RWPE2 (cell line): ENCODE results near the gene EPN3.

Source experiments
- ATAC-seq: fragments of 200-7000 bp; cut with Tn5 transposase; 3 replicates; pipeline ENCODE4 v1.9.1; 2021; ENCODE audit warnings: low read depth
- DNase-seq: peaks from one replicate; pipeline ENCODE4 v3.0.0-alpha.2; 2020; ENCODE audit warnings: low spot score
- H3K27ac ChIP-seq: fragments of 450-650 bp; 2 replicates; pipeline ENCODE4 v1.5.1; 2017; ENCODE audit warnings: mild to moderate bottlenecking; ENCODE audit not compliant: poor library complexity, severe bottlenecking
- H3K27me3 ChIP-seq: fragments of 250-450 bp; sonication (Bioruptor Pico); 2 replicates; pipeline ENCODE4 v1.5.1; 2021; ENCODE audit warnings: mild to moderate bottlenecking, moderate library complexity; ENCODE audit not compliant: insufficient read depth, poor library complexity, severe bottlenecking
- H3K36me3 ChIP-seq: fragments of 250-450 bp; sonication (Bioruptor Pico); 2 replicates; pipeline ENCODE4 v1.5.1; 2020; ENCODE audit warnings: low read depth, mild to moderate bottlenecking, moderate library complexity
- H3K4me1 ChIP-seq: fragments of 250-450 bp; sonication (Bioruptor Pico); 2 replicates; pipeline ENCODE4 v1.5.1; 2021; ENCODE audit warnings: mild to moderate bottlenecking, moderate library complexity; ENCODE audit not compliant: insufficient read depth, poor library complexity, severe bottlenecking
- H3K4me3 ChIP-seq: fragments of 250-450 bp; sonication (Bioruptor Pico); 2 replicates; pipeline ENCODE4 v1.5.1; 2021; ENCODE audit warnings: mild to moderate bottlenecking, moderate library complexity; ENCODE audit not compliant: severe bottlenecking
- H3K9me3 ChIP-seq: fragments of 250-450 bp; sonication (Bioruptor Pico); 2 replicates; pipeline ENCODE4 v1.5.1; 2021; ENCODE audit warnings: mild to moderate bottlenecking, moderate library complexity; ENCODE audit not compliant: severe bottlenecking
- CTCF ChIP-seq: fragments of 450-650 bp; IDR thresholded peaks from one replicate; pipeline ENCODE4 v1.5.1; 2017; ENCODE audit warnings: mild to moderate bottlenecking, moderate library complexity; ENCODE audit not compliant: poor library complexity, severe bottlenecking

The EPN3 gene

DNA sequence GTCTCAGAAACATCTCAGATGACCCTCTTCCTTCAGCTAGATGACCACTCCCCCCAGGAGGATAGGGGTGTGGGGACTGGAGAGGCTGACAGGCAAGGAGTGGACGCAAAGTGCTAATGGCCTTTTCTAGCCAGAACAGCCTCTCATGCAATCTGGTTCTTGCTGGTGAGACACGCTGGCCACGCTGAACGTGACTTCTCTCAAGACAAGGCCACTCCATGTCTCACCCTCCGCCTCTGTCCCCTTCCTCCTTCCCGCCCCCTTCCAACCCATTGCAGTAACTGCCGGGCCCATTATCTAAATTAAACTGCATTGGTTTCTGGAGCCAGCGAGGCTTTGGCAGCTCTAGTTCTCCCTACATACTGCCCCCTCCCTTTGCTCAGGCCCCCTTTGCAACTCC is 37.5 kb downstream of the EPN3 start:
- Histone ChIP-seq H3K27ac (no peak overlapping the region), H3K4me1 (no peaks in the 10 kb centered on the region), H3K4me3 (no peak overlapping the region), H3K27me3 (no peaks in the 10 kb centered on the region), H3K9me3 (no peaks in the 10 kb centered on the region), H3K36me3 (no peaks in the 10 kb centered on the region)
- DNase-seq (no peak), ATAC-seq (no peak)
- TF ChIP-seq CTCF, result no peak

DNA sequence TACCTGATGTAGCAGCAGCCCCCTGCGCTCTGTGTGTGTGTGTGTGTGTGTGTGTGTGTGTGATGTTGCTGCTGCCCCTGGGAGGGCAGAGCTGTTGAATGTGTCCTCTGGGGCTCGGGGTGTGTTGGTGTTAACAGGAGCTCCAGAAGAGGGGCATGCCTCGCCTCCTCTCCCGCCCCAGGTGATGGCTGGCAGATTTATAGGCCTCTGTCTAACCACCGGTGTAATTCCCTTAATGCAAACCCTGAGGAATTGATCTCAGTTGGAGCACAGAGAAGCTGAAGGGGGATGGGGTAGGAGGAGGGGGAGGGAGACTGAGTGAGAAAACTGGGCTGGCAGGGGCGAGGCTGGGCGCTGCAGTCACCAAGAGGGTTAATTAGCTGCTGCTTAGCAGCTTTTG is 38.0 kb downstream of the EPN3 start:
- DNase-seq, result no peak
- Histone ChIP-seq H3K36me3 (no peaks in the 10 kb centered on the region), H3K27me3 (no peaks in the 10 kb centered on the region), H3K9me3 (no peaks in the 10 kb centered on the region), H3K4me1 (no peaks in the 10 kb centered on the region), H3K27ac (no peak overlapping the region), H3K4me3 (no peak overlapping the region)
- ATAC-seq, result no peak
- no peak for TF ChIP-seq CTCF

DNA sequence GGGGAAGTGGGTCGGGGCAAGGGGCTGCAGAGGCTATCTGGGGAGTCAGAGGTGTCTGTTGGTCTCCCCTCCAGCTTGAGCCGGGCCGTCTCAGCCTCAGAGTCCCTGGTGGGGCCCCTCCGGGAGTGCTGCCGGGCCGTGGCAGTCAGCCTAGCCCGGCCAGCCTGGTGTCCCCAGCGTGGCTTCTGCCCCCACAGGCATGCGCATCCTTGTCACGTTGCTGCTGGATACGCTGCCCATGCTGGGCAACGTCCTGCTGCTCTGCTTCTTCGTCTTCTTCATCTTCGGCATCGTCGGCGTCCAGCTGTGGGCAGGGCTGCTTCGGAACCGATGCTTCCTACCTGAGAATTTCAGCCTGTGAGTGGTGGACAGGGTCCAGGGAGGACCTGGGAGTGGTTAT is 39.1 kb downstream of the EPN3 start:
- Histone ChIP-seq H3K4me1 (no peaks in the 10 kb centered on the region), H3K4me3 (no peak overlapping the region), H3K27ac (no peak overlapping the region), H3K27me3 (no peaks in the 10 kb centered on the region), H3K9me3 (no peaks in the 10 kb centered on the region), H3K36me3 (no peaks in the 10 kb centered on the region)
- no peak for DNase-seq
- TF ChIP-seq CTCF, result no peak
- no peak for ATAC-seq

- no peaks in the 10 kb centered on the region for H3K4me1 ChIP-seq
- no peaks in the 10 kb centered on the region for H3K9me3 ChIP-seq
- no peak overlapping the region for H3K27ac ChIP-seq
- no peaks in the 10 kb centered on the region for H3K36me3 ChIP-seq
- TF ChIP-seq CTCF, result no peak
- DNase-seq (no peak), ATAC-seq (no peak)
- no peaks in the 10 kb centered on the region for H3K27me3 ChIP-seq
- H3K4me3 ChIP-seq, result no peak overlapping the region
These were observed 40.0 kb downstream of the EPN3 start for GRCh38 chr17:50572541-50572940.

DNA sequence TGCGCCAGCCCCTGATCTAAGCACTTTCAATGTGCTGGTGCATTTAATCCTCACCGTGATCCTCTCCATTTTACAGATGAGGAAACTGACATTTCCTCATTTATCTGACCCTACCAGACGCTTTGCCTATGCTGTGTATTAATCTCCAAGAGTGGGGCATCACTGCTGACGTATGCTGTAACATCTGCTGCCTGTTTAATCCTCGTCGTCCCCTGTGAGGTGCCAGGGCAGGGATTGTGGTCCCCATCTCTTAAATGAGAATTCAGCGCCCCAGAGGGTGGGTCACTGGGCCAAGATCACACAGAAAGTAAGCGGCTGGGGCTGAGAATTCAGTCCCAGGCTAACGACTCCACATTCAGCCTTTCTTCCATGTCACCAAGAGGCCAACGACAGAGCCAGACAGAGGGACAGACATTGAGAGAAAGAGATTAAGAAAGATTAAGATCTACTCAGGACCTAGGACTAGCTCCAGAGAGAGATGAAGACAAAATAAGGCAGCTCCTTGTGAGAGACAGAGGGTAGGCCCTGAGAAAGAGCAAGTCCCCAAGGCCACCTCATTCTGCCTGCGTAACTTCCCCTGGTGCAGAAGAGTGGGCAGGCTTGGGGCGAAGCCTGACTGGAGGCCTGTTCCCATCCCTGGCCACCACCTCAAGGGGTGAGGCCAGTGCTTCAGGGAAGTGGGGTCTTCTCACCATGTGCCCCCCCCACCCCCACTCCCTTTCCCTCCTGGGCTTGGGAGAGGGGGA is 41.5 kb downstream of the EPN3 start:
- no peak overlapping the region for H3K4me3 ChIP-seq
- no peak overlapping the region for H3K27ac ChIP-seq
- no peaks in the 10 kb centered on the region for H3K4me1 ChIP-seq
- TF ChIP-seq CTCF, result no peak
- no peaks in the 10 kb centered on the region for H3K36me3 ChIP-seq
- H3K9me3 ChIP-seq, result no peaks in the 10 kb centered on the region
- DNase-seq, result no peak
- ATAC-seq, result no peak
- no peaks in the 10 kb centered on the region for H3K27me3 ChIP-seq
